ENCODE data around the gene GNAO1. TPM values are rescaled to one million over a fixed set of nuclear protein-coding genes. Genes with fewer than 3 reads are reported as not detected.
A peak's percentile ranks its signal among the peaks of the same experiment; 100 is the strongest.

GNAO1 gene
- total and polyA plus RNA-seq, 4 donors = 34.4 to 331 (median 177) TPM

GRCh38 chr16:56207421-56207820, 16.1 kb downstream of the GNAO1 start:
- WGBS (ENCODE audit: insufficient coverage) = no CpG with 5 or more reads among the region's 2 CpGs
- H3K27ac ChIP-seq (ENCODE audit: low read depth, low read length) = no peak overlapping the region

GRCh38 chr16:56211435-56211981, 20.2 kb downstream of the GNAO1 start:
- H3K27ac ChIP-seq (ENCODE audit: low read depth, low read length) = peak overlapping the region; percentile 53
- H3K4me1 ChIP-seq (ENCODE audit: control insufficient read depth, insufficient read depth, low read length) = peaks cover 32% of the 10 kb centered on the region
- no peaks in the 10 kb centered on the region for H3K9me3 ChIP-seq (ENCODE audit: control insufficient read depth, insufficient read depth, low read length)
- no peaks in the 10 kb centered on the region for H3K27me3 ChIP-seq (ENCODE audit: control insufficient read depth, insufficient read depth, low read length)
- peak in 3 of 6 donors; percentile 42 to 76 (median 64) for DNase-seq (ENCODE audit: low read depth in 4 of 6, low spot score in 6 of 6)
- 17% methylated on average over 6 of the region's 7 CpGs for WGBS (ENCODE audit: insufficient coverage)
- H3K36me3 ChIP-seq (ENCODE audit: control insufficient read depth, insufficient read depth, low read length) = no peaks in the 10 kb centered on the region
- no peak overlapping the region for H3K4me3 ChIP-seq (ENCODE audit: low read depth, low read length)

More at GRCh38 chr16:56207421-56207820, 16.1 kb downstream of the GNAO1 start:
- Histone ChIP-seq H3K9me3 (ENCODE audit: control insufficient read depth, insufficient read depth, low read length) (no peaks in the 10 kb centered on the region), H3K36me3 (ENCODE audit: control insufficient read depth, insufficient read depth, low read length) (peaks cover 4% of the 10 kb centered on the region), H3K4me3 (ENCODE audit: low read depth, low read length) (no peak overlapping the region), H3K27me3 (ENCODE audit: control insufficient read depth, insufficient read depth, low read length) (no peaks in the 10 kb centered on the region), H3K4me1 (ENCODE audit: control insufficient read depth, insufficient read depth, low read length) (peaks cover 12% of the 10 kb centered on the region)
- no peak for DNase-seq (ENCODE audit: low read depth in 4 of 6, low spot score in 6 of 6)

- peaks cover 32% of the 10 kb centered on the region for H3K4me1 ChIP-seq (ENCODE audit: control insufficient read depth, insufficient read depth, low read length)
- no peaks in the 10 kb centered on the region for H3K9me3 ChIP-seq (ENCODE audit: control insufficient read depth, insufficient read depth, low read length)
- no peak for DNase-seq (ENCODE audit: low read depth in 4 of 6, low spot score in 6 of 6)
- H3K36me3 ChIP-seq (ENCODE audit: control insufficient read depth, insufficient read depth, low read length) = no peaks in the 10 kb centered on the region
- H3K27me3 ChIP-seq (ENCODE audit: control insufficient read depth, insufficient read depth, low read length) = no peaks in the 10 kb centered on the region
- no peak overlapping the region for H3K4me3 ChIP-seq (ENCODE audit: low read depth, low read length)
- H3K27ac ChIP-seq (ENCODE audit: low read depth, low read length) = peak overlapping the region; percentile 4
- 41% methylated on average over 3 of the region's 6 CpGs for WGBS (ENCODE audit: insufficient coverage)
Observed at GRCh38 chr16:56212144-56212543, 20.9 kb downstream of the GNAO1 start.

GRCh38 chr16:56221995-56222394, 30.7 kb downstream of the GNAO1 start:
- Histone ChIP-seq H3K9me3 (ENCODE audit: control insufficient read depth, insufficient read depth, low read length) (no peaks in the 10 kb centered on the region), H3K4me1 (ENCODE audit: control insufficient read depth, insufficient read depth, low read length) (peaks cover 18% of the 10 kb centered on the region), H3K4me3 (ENCODE audit: low read depth, low read length) (no peak overlapping the region), H3K27ac (ENCODE audit: low read depth, low read length) (no peak overlapping the region), H3K36me3 (ENCODE audit: control insufficient read depth, insufficient read depth, low read length) (peaks cover under 1% of the 10 kb centered on the region), H3K27me3 (ENCODE audit: control insufficient read depth, insufficient read depth, low read length) (no peaks in the 10 kb centered on the region)
- WGBS (ENCODE audit: insufficient coverage) = no CpG with 5 or more reads among the region's 2 CpGs
- DNase-seq (ENCODE audit: low read depth in 4 of 6, low spot score in 6 of 6) = no peak

GRCh38 chr16:56222474-56222997, 31.2 kb downstream of the GNAO1 start:
- peaks cover 5% of the 10 kb centered on the region for H3K36me3 ChIP-seq (ENCODE audit: control insufficient read depth, insufficient read depth, low read length)
- H3K27ac ChIP-seq (ENCODE audit: low read depth, low read length) = no peak overlapping the region
- 63% methylated on average over 10 of the region's 10 CpGs for WGBS (ENCODE audit: insufficient coverage)
- H3K27me3 ChIP-seq (ENCODE audit: control insufficient read depth, insufficient read depth, low read length) = no peaks in the 10 kb centered on the region
- no peak for DNase-seq (ENCODE audit: low read depth in 4 of 6, low spot score in 6 of 6)
- no peaks in the 10 kb centered on the region for H3K9me3 ChIP-seq (ENCODE audit: control insufficient read depth, insufficient read depth, low read length)
- no peak overlapping the region for H3K4me3 ChIP-seq (ENCODE audit: low read depth, low read length)
- H3K4me1 ChIP-seq (ENCODE audit: control insufficient read depth, insufficient read depth, low read length) = peaks cover 22% of the 10 kb centered on the region

GRCh38 chr16:56225017-56225742, 33.9 kb downstream of the GNAO1 start:
- WGBS (ENCODE audit: insufficient coverage) = 67% methylated on average over 1 of the region's 2 CpGs
- H3K27ac ChIP-seq (ENCODE audit: low read depth, low read length) = no peak overlapping the region
- peaks cover 33% of the 10 kb centered on the region for H3K4me1 ChIP-seq (ENCODE audit: control insufficient read depth, insufficient read depth, low read length)

GRCh38 chr16:56226187-56226586, 34.9 kb downstream of the GNAO1 start:
- peaks cover 40% of the 10 kb centered on the region for H3K4me1 ChIP-seq (ENCODE audit: control insufficient read depth, insufficient read depth, low read length)
- DNase-seq (ENCODE audit: low read depth in 4 of 6, low spot score in 6 of 6) = no peak
- H3K36me3 ChIP-seq (ENCODE audit: control insufficient read depth, insufficient read depth, low read length) = peaks cover 9% of the 10 kb centered on the region
- 100% methylated on average over 1 of the region's 2 CpGs for WGBS (ENCODE audit: insufficient coverage)
- no peak overlapping the region for H3K4me3 ChIP-seq (ENCODE audit: low read depth, low read length)
- H3K9me3 ChIP-seq (ENCODE audit: control insufficient read depth, insufficient read depth, low read length) = no peaks in the 10 kb centered on the region
- H3K27me3 ChIP-seq (ENCODE audit: control insufficient read depth, insufficient read depth, low read length) = no peaks in the 10 kb centered on the region
- H3K27ac ChIP-seq (ENCODE audit: low read depth, low read length) = no peak overlapping the region

More at GRCh38 chr16:56225017-56225742, 33.9 kb downstream of the GNAO1 start:
- Histone ChIP-seq H3K27me3 (ENCODE audit: control insufficient read depth, insufficient read depth, low read length) (no peaks in the 10 kb centered on the region), H3K4me3 (ENCODE audit: low read depth, low read length) (no peak overlapping the region), H3K36me3 (ENCODE audit: control insufficient read depth, insufficient read depth, low read length) (peaks cover 9% of the 10 kb centered on the region), H3K9me3 (ENCODE audit: control insufficient read depth, insufficient read depth, low read length) (no peaks in the 10 kb centered on the region)
- peak in 1 of 6 donors; percentile 18 for DNase-seq (ENCODE audit: low read depth in 4 of 6, low spot score in 6 of 6)

GRCh38 chr16:56226845-56227525, 35.7 kb downstream of the GNAO1 start:
- WGBS (ENCODE audit: insufficient coverage) = 74% methylated on average over 8 of the region's 9 CpGs
- no peak for DNase-seq (ENCODE audit: low read depth in 4 of 6, low spot score in 6 of 6)
- Histone ChIP-seq H3K27ac (ENCODE audit: low read depth, low read length) (no peak overlapping the region), H3K4me1 (ENCODE audit: control insufficient read depth, insufficient read depth, low read length) (peaks cover 44% of the 10 kb centered on the region), H3K9me3 (ENCODE audit: control insufficient read depth, insufficient read depth, low read length) (no peaks in the 10 kb centered on the region), H3K27me3 (ENCODE audit: control insufficient read depth, insufficient read depth, low read length) (no peaks in the 10 kb centered on the region), H3K4me3 (ENCODE audit: low read depth, low read length) (no peak overlapping the region), H3K36me3 (ENCODE audit: control insufficient read depth, insufficient read depth, low read length) (peaks cover 9% of the 10 kb centered on the region)

- Histone ChIP-seq H3K4me3 (ENCODE audit: low read depth, low read length) (no peak overlapping the region), H3K9me3 (ENCODE audit: control insufficient read depth, insufficient read depth, low read length) (no peaks in the 10 kb centered on the region), H3K36me3 (ENCODE audit: control insufficient read depth, insufficient read depth, low read length) (peaks cover 9% of the 10 kb centered on the region), H3K27ac (ENCODE audit: low read depth, low read length) (no peak overlapping the region), H3K4me1 (ENCODE audit: control insufficient read depth, insufficient read depth, low read length) (peaks cover 39% of the 10 kb centered on the region), H3K27me3 (ENCODE audit: control insufficient read depth, insufficient read depth, low read length) (no peaks in the 10 kb centered on the region)
- DNase-seq (ENCODE audit: low read depth in 4 of 6, low spot score in 6 of 6) = no peak
- 80% methylated on average over 6 of the region's 6 CpGs for WGBS (ENCODE audit: insufficient coverage)
Observed at GRCh38 chr16:56227936-56228335, 36.6 kb downstream of the GNAO1 start.

Measured in spinal cord (tissue), 10 donors.